ENCODE data around the gene SEMA5B.

SEMA5B gene

DNA sequence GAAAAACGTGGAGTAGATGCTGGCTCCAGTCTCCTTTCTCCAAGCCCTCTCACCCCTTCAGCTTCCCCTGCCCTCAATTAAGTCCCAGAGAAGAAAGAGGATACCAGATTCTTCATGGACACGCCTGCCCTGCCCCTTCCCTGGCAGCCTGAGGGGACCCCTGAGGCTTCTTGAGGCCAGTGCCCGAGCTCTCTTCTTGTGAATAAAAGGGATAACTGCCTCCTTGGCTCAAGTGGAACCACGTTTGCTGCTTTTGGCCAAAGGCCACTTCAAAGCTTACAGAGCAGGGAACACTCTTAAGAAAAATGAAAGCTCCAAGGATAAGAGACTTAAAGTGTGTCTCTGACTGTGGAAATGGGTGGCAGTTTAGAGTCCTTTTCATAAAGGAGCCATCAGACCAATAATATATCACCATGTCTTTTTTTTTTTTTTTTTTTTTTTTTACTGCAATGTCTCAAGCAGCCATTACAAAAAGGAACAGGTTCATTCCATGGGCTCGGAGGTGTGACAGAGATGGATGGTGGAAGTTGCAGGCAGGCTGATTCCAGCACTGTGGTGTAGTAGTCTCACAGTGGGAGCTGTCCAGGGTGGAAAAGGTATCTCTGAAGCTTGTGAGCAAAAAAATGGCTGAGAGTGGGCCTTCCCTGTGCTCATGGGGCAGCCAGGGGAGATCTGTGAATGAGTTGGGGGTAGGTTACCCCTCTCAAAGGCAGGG is 108.8 kb downstream of the SEMA5B start:
- DNase-seq, result no peak

DNA sequence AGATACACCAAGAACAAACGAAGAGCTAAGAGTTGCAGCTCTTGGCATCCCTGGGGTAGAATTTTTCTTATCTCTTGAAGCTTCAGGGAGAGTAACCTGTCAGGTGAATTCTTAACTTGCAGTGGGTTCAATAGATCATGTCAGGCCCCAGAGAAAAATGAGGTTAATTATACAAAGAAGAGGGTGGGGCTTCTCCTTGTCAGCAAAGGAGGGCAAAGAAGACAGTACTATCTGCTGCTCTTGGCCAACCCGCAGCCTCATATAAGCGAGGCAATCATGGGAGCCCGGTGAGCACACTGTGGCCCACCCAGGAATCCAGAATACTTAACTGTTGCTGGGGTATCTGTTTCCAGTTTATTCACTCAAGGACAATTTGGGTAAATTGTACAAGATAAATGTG is 110.2 kb downstream of the SEMA5B start:
- no peak for DNase-seq

DNA sequence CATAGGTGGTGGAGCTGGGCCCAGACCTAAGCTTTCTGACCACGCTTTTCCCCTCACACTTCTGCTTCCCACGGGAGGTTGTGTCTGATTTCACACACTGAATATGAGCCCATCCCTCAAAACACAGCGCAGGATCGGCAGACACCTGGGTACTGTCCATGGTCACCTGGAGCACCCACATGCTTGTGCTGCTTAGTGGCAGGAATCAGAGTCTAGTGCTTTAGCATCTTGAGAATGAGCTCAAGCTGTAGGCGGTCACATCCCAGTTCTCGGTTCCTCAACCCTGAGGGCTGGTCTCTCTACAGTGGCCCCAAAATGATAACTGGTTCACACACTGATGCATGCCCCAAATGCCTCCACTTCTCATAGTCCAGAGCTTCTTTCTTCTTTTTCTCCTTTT is 111.0 kb downstream of the SEMA5B start:
- DNase-seq, result no peak

DNA sequence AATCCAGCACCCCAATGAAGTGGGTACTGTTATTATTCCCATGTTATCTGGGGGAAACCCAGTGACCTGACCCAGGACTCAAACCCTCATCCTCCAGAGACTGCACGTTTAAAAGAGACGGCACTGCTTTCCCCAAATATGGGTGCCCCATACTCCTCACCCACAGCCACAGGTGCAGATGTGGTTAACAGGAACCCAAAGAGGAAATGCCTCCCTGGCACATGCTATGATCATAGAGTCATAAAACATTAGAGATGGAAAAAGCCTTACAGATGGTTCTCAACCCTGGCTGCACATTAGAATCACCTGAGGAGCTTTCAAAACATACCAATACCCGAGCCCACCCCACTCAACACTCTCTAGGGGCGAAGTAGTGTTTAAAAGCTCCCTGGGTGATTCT is 111.5 kb downstream of the SEMA5B start:
- no peak for DNase-seq

DNA sequence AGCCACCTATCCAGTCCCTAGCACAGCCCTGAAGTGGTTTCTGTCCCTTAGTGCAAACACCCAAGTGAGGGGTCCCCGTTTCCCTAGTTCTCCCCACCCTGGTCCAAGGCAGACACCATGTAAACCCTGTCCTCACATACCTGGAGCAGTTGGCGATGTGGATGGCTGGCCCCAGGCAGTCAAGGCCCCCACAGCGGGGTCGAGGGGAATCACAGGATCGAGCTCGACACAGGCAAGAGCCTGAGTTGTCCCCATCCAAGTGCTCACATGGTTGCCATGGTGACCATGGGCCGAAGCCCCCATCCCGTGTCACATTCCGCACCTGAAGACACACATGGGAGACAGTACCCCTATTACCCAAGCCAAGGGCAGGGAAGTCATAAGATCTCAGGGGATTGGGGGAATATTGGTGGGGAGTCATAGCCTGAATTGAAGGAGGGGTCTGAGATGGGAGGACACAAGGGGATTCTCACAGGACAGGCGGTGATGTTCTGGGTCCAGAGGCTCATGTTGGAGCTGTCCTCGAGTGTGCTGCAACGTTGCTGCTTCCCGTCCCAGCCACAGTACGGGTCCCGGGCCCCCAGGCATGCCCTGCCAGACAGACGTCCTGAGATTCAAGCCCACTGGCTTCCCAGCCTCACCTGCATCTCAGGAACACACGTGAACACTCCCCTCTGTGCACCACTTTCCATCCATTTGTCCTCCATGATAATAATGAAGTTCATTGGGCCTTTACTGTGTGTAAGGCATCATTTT is 112.1 kb downstream of the SEMA5B start:
- DNase-seq, result no peak

DNA sequence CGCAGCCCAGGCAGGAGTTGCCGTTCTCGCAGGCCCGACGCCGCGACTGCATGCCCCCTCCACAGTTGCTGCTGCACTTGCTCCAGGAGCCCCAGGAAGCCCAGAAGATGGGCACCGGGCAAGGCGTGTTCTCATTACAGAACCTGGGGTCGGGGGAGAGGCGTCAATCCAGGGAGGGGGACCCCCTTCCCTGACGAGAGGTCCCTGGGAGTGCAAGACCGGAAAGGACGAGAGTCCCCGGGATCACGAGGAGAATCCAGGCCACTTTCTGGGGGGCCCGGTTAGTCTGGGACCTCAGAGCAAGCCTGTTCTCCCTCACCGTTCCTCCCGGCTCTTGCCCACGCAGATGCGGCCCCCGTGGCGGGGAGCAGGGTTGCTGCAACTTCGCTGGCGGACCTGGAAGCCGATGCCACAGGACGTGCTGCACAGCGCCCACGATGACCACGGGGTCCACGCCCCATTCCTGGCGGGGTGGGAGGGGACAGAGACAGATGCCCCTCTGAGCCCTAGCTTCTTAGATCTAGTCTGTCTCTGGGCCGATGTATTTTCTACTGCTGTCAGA is 113.9 kb downstream of the SEMA5B start:
- no peak for DNase-seq

DNA sequence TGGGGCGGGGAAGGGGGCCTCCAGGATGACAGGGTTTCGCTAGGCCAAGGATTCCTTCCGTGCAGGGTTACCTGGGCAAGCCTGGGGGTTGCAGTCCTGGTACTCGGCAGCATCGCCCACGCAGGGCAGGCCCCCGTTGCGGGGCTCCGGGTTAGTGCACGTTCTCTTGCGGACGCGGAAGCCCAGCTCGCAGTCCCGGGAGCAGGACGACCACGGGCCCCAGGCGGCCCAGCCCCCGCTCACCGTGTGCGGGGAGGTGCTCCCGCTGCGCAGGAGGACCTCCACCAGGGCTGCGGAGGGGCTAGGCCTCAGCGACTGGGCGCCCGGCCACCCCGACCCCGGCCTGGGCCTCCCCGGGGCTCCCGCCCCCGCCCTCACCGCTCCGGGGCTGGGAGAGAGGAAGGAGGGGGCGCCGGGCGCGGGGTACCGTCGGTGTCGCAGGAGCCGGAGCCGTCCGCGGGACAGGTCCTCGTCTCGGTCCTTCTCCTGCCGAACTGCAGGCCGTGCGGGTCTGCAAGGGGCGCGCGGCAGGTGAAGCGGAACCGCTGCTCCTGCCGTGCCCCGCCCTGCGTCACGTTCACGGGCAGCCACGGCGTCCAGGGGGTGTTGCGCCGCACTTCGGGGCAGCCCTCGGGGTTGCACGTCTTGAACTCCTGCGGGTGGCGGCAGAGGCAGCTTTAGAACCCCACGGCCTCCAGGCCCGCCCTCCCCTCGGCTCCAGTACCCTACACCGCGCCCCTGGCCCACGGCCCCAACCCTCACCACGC is 114.6 kb downstream of the SEMA5B start:
- DNase-seq, result no peak

DNA sequence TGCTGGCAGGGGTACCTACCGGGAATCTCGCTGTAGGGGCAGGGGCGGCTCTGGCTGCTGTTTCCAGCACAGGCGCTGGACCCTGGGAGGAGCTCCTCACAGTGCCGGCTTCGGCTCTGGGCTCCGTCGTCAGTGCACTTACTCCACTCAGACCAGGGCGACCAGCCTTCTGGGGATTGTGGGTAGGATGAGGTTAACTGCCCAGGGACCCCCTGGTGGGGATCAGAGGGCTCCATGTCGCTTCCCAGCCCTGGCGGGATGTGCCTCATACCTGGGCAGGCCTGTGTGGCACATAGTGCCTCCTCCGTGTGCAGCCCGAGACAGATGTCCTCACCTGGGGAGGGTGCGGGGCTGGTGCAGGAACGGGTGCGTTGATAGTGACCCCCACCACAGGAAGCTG is 115.7 kb downstream of the SEMA5B start:
- no peak for DNase-seq

DNA sequence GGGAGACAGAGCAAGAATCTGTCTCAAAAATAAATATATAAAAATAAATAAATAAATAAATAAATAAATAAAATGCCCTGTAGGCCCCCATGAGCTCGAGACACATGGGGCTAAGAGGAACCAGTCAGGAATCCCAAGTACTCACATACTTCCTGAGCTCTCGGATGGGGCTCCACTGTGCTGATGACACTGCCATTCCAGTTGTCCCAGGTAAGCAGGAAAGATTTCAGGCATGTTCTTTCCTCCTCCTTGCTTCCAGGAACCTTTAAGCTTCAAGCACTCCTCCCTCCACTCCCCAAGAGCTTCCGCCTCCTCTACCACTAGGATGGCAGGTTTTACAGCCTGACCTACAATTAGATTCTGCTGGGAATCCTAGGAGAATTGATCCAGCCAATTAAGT is 119.3 kb downstream of the SEMA5B start:
- DNase-seq, result no peak

DNA sequence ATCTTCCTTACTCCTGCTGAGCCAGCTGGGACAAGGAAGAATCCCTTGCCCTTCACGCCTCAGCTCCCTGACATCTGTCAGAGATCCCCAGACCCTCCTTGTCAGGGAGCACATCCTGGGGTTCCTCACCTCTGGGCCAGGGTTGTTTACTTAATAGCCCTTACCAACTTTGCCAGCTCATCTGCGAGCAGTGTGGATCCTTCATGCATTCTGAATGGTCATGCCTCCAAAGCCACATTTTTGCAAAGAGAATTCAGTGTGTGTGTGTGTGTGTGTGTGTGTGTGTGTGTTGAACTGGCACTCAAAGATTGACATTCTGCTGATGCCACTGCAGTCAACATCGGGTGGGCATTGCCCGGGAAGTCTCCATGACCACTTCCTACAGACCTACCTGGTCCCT is 120.1 kb downstream of the SEMA5B start:
- no peak for DNase-seq

DNA sequence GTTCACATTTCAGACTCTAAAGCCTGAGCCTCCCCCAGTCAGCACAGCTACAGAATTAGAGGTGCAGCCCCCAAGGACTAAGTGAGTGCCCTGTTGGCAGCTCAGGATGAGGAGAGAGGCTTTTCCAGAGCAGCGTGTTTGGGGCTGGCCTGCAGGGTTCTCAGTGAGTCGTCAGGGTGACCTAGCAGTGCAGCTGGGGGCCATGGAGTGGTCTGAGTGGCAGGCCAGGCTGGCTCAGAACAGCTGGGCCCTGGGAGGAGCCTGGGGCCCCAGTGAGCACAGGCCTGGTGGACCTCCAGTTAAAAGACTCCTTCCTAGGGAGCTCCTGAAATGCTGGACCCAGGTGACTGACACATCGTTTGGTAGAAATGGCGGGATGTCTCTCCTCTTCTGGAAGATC is 124.4 kb downstream of the SEMA5B start:
- no peak for DNase-seq

DNA sequence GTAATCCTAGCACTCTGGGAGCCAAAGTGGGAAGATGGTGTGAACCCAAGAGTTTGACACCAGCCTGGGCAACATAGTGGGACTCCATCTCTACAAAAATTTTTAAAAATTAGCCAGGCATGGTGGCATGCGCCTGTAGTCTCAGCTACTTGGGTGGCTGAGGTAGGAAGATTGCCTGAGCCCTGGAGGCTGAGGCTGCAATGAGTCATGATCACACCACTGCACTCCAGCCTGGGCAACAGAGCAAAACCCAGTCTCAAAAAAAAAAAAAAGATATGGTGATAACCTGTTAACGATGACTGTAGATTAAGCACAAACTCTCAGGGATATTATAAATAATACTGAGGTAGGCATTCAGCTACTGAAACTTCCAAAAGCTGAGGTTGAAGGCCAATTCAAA is 125.2 kb downstream of the SEMA5B start:
- DNase-seq, result no peak

DNA sequence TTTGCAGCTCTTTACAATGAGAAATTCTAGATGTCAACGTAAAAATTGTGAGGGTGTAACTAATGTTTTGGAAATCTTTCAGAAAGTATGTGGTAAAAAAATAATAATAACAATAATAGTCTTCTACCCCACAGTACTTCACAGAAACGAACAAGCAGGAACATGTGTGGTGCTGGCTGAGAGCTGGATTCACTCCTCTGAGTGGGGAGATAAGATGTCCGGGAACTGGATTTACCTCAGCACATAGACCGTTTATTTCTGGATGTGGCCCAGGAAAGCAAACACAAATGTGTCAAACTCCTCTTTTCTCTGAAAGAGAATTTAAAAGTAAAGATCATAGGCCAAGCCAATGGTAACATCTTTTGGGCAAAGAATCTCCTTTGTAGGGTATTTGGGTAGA is 129.3 kb downstream of the SEMA5B start:
- no peak for DNase-seq

DNA sequence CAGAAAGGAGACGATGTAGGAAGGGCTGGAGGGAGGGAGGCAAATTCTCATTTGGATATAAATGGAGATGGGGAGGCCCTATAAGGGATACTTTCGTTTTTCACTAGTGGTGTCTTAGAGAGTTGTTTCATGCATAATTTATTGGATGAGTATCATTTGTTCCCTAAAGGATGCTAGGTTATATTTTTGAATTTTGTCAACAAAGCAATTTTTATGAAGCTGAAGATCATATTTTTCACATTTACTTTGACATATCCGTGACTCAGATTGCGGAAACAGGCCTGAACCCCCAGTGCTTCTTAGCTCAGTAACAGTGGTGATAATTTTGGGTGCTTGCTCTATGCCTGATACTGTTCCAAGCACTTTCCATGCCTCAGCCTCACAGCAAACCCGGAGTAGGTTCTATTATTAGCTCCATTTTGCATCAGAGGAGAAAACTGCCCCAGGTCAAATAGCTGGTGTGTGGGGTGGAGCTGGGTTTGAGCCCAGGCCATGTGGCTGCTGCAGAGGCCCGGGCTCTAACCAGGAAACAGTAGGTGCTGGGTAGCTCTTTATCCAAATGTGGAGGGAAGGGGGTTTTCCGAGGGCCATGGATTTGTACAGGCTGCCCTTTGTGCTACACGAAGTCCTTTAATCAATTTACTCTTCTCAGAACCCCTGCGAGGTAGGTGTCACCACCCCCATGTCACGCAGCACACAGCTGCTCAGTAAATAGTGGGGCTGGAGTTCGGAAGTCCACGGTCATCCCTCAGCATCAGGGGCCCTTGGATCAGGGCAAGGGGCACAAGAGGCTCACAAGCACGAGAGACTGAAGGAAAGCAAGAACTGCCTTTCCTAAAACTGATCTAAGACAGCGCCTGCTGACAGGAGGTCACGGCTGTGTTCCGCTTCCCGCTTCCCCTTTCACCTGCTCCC is 133.6 kb downstream of the SEMA5B start:
- DNase-seq, result no peak

DNA sequence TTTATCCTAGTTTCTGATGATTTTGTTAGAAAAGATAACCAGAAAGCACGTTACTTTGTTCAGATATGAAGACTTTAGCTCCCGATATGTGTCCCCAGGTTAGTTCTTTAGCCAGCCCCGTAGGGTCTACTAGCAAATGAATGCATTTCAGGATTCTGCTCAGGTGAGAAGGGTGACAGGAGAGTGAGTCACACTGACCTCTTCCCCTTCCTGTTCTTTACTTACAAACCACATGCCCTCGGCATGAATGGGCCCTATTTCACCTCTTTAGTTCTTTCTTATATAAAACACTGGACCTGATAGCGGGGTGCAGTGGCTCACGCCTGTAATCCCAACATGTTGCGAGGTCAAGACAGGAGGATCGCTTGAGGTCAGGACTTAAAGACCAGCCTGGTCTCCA is 134.3 kb downstream of the SEMA5B start:
- no peak for DNase-seq

DNA sequence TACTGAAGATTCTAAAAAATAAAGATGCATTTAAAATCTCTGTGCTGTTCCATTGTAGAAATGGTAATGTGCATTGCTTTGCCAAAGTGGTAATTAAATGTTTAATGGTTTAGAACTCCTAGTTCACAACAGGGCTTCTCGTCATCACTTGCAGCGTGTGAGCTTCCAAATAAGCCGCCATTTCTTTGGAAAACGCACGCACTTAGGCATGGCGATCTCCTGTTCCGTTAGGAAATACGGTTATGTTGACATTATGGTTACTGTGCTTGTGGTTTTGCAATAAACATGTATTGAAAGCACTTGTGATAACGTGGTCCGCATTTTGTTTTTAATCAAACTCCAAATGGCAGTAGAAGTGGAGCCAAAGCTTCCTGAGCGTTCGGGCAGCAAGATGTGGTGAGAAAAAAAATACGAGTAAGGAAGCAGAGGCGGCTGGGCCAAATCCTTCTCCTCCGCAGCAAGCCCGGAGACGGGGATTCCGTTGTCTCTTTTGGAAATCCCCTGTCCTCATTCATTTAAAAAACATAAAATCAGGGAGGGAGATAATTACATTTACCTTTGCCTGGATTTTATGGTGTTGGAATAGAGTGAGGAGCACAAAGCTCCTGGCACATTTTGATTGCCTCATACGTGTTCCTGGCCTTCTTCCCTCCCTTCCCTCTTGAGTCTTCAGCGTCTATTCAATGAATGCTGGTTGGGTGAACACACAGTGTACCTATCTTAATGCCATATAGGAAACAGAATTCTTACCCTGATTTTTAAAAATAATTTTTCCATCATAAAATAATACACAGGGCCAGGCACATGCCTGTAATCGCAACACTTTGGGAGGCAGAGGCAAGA is 135.2 kb downstream of the SEMA5B start:
- no peak for DNase-seq

DNA sequence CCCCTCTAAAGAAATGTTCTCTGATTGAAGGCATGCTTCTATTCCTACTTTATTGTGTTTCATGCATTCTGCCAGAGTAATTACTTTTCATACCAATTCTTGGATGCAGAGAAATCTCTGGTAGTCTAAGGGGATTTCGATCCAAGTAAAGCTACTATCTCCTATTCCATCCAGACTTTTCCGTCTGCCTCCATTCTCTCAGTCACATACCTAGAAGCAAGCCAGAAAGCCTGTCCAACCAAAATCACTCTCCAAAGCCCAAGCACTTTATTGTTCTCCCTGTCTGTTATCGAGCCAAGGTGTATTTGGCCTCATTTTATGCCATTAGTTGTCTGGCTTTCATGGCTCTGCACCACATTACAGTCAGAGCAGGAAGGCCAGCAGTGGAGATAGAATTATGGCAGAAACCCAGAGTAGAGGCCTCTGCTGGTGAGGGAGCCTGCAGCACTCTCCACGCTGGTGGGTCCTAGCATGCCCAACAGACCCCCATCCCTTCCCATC is 136.8 kb downstream of the SEMA5B start:
- DNase-seq, result no peak

DNA sequence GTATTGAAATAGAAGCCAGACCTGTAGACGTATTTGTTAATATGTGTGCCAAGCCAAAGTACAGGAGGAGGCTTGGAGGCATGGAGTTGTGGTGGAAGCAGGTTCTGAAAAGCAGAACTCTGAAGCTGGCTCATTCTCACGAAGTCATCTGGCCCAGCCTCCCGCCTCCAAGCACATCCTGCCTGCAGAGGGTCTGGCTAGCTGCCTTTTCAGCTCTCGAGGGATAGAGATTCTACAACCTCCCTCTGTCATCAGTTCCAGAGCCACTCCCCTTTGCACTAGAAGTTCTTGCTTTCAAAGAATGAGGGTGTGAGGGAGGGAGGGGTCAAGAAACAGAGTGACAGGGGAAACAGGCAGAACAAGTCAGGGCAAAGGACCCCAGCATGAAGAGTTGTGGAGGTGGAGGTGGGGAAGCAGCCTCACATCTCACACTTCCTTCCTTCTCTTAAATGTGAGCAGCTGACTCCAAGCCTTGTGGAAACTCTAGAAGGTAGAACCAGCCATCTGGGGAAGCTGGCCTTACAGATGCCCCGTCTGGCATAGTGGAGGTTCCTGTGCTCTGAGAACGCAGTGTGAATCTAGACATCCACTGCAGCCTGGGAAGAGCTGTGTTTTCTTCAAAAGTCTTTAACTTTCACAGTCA is 137.4 kb downstream of the SEMA5B start:
- no peak for DNase-seq

DNA sequence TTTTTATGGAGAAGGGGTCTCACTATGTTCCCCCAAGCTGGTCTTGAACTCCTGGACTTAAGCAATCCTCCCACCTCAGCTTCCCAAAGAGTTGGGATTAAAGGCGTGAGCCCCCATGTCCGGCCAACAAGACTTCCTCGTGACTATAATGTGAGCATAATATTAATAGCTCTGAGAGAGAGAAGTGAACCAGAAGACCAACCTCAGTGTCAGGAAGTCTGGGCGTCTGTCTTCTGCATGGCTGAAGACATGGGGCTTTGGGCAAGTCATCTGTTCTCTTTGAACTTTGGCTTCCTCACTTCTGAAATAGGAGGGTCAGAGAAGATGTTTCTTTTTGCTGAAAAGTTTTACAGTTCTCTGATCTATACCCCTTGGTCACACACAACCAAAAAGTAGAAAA is 140.6 kb downstream of the SEMA5B start:
- no peak for DNase-seq

DNA sequence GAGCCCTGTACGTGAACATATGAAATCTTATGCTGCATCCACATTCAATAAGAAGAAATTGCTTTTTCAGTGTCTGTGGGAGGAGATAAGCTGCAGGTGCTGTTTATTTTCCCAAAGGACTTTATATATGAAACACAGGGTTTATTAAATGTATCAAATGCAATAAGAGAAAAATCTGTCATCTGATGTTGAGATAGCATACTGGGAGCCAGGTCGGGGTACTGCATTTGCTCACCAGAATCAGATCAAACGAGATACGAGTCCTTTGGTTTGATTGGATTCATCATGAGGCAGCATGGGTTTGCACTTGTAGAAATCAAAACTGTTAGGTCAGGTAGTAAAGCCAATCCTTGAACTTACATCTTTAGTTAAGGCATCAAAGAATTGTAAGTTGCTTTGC is 141.3 kb downstream of the SEMA5B start:
- DNase-seq, result no peak

Measured in stimulated activated CD4-positive, alpha-beta T cell treated with anti-CD3 and anti-CD28 coated beads, Interleukin-2, amount 100 ng/mL, for 24 hours (primary cell).